Glomerular visceral epithelial cell (primary cell): ENCODE measurements around the gene LRRC32.

Experiments used
- DNase-seq: peaks from one replicate; pipeline ENCODE4 v3.0.0-alpha.2; 2016; ENCODE audit errors: extremely low spot score

Gene LRRC32

DNA sequence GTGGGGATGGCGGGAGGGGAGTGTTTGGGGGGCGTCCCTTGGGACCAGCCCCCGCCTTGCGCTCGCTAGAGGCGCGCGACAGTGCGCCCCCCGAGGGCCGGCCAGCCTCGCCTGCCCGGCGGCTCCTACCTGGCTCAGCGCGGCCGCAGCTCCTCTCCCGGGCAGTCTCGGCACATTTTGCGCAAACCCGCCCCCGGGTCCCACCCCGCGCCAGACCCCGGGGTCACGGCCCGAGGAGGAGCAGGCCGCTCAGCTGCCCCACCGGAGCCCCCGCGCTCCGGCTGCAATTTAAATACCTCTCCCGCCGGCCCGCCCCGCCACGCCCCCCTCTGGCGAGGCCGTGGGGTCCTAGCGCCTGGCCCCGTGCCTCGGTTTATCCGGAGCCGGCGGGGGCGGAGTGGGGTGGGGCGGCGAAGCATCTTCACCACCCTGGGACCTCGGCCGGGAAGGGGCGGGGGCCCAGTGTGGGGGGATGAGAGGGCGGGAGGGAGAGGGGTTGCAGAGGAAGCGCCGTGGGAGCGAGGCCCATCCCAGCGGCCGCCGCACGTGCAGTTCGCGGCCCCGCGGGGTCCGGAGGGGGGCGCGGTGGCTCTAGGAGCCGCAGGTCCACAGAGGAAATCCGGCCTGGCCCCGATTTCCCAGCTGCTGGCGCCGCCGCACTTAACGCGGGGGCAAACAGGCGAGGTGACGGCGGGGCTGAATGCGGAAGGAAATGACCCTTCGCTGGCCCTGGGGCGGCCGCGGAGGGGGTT is at the start of gene LRRC32:
LRRC32 (minus strand) TSS at position 263 of the 752 bp plus-strand sequence. CDS start 4,793 bp downstream, outside the sequence.
- DNase-seq: no peak

- no peak for DNase-seq
Measured at GRCh38 chr11:76719686-76720085, 49.1 kb upstream of the LRRC32 start.

GRCh38 chr11:76719281-76719680 is 48.7 kb upstream of the LRRC32 start:
- DNase-seq: no peak

DNA sequence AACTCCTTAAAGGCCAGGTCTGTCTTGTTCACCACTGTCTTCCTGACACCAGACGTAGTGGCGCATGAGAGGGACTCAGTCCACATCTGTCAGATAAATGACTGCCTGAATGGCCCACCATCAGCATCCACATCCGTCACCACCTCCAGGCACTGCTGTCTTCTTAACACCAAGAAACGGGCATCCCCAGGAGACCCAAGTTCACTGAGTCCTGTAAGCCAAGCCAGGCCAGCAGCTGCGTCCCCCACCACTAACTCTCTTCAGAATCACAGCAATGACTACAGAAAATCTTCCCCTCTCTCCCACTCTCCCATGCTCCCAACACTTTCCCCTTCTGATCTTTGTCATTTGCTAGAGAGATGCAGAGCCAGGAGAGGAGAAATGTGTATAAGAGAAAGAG is 47.3 kb upstream of the LRRC32 start:
- DNase-seq: no peak

GRCh38 chr11:76717369-76717768 is 46.8 kb upstream of the LRRC32 start:
- DNase-seq: no peak

DNA sequence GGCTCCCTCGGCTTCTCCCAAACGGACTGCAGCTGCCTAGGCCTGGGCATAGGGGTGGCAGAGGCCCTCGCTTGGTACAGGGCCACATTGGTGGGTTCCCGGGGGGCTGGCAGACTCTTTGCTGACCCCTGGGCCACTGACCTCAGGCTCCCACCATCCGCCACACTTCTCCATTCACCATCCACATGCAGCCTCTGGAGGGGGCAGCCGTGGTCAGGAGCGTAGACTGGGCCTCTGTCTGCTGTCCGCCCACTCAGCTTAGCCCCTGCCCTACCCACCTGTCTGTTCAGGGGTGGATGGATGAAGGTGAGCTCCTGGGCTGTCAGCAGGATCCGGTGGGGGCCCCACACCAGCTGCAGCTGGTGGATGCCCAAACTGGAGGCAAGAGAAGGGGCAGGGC is 45.7 kb upstream of the LRRC32 start:
- no peak for DNase-seq

- DNase-seq: no peak
Measured at GRCh38 chr11:76714493-76714892, 43.9 kb upstream of the LRRC32 start.

- no peak for DNase-seq
Measured at GRCh38 chr11:76713499-76713898, 43.0 kb upstream of the LRRC32 start.

- no peak for DNase-seq
Measured at GRCh38 chr11:76712125-76712524, 41.6 kb upstream of the LRRC32 start.

- no peak for DNase-seq
Measured at GRCh38 chr11:76709756-76710155, 39.2 kb upstream of the LRRC32 start.

- DNase-seq: no peak
Measured at GRCh38 chr11:76708972-76709660, 38.6 kb upstream of the LRRC32 start.

DNA sequence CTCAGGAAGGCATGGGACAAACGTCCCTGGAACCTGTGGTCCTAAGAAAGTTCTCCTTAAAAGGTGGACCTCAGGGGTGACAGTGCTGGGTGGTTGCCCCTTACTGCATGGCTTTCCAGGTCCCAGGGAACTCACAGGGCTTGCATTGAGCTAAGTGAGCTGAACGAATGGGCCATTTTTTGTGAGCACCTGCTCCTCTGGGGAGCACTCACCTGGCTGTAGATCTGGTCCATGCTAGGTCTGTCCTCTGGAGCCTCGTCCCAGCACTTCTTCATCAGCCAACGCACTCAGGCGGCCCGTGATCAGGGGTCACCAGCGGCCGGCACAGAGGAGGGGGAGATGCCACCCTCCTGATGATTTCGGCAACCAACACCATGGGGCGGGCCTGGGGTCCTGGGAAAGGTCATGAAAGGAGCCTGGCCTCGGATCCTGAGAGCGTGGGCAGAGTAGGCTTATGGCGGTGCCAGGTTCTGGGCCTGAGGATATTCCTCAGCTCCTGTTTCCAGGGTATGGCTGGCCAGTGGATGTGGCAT is 36.8 kb upstream of the LRRC32 start:
- no peak for DNase-seq

GRCh38 chr11:76706667-76707066 is 36.1 kb upstream of the LRRC32 start:
- no peak for DNase-seq

- DNase-seq: no peak
Measured at GRCh38 chr11:76705826-76706225, 35.3 kb upstream of the LRRC32 start.

GRCh38 chr11:76704171-76704948 is 33.8 kb upstream of the LRRC32 start:
- DNase-seq: no peak

GRCh38 chr11:76703707-76704106 is 33.2 kb upstream of the LRRC32 start:
- DNase-seq: no peak

- no peak for DNase-seq
Measured at GRCh38 chr11:76702336-76703128, 32.0 kb upstream of the LRRC32 start.

- peak; percentile 19 for DNase-seq
Measured at GRCh38 chr11:76701294-76702040, 30.9 kb upstream of the LRRC32 start.

DNA sequence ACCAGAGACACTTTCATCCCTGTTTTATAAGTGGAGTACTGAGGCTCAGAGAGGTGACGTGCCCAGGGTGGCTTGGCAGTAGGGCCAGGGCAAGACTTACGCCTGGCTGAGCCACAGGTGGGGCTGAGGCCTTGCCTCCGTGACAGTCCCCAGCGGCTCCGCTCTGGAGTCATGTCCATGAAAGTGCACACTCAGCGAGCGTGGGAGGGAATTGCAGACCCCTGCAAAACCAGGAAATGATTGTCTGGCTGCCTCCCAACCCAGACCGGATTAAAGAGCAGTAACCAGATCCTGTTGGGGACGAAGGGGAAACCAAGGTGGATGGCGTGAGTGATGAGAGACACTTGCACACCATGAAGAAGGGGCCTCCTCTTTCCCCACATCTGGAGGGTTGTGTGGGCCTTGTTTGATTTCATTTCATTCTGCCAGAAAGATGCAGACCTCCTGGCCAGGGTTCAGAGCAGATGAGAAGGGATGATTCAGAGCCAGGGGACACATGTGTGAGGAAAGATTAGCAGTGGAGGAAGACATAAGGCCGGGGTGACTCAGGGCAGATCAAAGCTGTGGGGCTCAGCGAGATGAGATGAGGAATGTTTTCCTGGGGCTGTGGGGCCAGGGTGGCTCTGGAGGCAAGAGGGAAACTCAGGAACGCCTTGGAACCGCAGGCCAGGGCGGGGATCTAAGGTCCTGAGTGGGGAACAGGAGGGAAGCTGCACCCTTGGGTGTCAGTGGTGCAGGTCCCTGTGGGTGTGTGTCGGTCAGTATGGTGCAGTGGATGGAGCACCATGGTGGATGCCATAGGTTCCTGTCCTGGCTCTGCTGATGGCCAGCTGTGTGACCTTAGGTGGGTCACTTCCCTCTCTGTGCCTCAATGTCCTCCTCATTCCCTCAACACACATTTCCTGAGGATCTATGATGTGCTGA is 29.9 kb upstream of the LRRC32 start:
- DNase-seq: peak; percentile 85
